Endothelial cell of umbilical vein (primary cell): ENCODE measurements around the gene KCNQ5. TPM values are rescaled to one million over a fixed set of nuclear protein-coding genes. Genes with fewer than 3 reads are reported as not detected.

Experiments
- BruUV-seq: library from RNA; stranded (reverse); fragments of 400-500 nt; replicated peaks from 2 replicates; lab custom pipeline; 2021; lab: Mats Ljungman, UMichigan
- CTCF ChIA-PET: fragments of 300-600, 350-600 bp; sonication (Branson Sonifier 250); formaldehyde crosslinking; loops from one replicate; lab custom pipeline; 2021; ENCODE audit warnings: antibody characterized with exemption, inconsistent platforms; lab: Charles Lee
- POLR2A ChIA-PET: fragments of 300-600, 350-600 bp; sonication (Branson Sonifier 250); formaldehyde crosslinking; loops from one replicate; lab custom pipeline; 2021; ENCODE audit warnings: antibody characterized with exemption, inconsistent platforms; lab: Charles Lee
- DNase-seq: peaks from one replicate; pipeline ENCODE4 v3.0.0-alpha.2; 2011; ENCODE audit warnings: low read depth, low spot score
- FAIRE-seq: peaks from 2 replicates; lab custom pipeline; 2011; peaks lifted over from hg19 to GRCh38; lab: Jason Lieb, UNC
- H2AFZ ChIP-seq: 2 replicates; pipeline ENCODE4 v1.6.0; 2012; ENCODE audit warnings: low read depth, low read length, control low read depth, inconsistent platforms
- H3K27ac ChIP-seq: 2 replicates; pipeline ENCODE4 v1.5.1; 2011; ENCODE audit warnings: low read depth, mild to moderate bottlenecking, control low read depth, low read length, moderate library complexity; ENCODE audit not compliant: insufficient read depth
- H3K27me3 ChIP-seq, 2 experiments: 2 replicates each; pipeline versions ENCODE4 v1.6.0 to v1.6.1; 2011; ENCODE audit warnings: low read length in 2 of 2, mixed read lengths in 1 of 2; ENCODE audit not compliant: control insufficient read depth in 2 of 2, insufficient read depth in 2 of 2
- H3K36me3 ChIP-seq, 2 experiments: 2 replicates in 1 of 2; 3 replicates in 1 of 2; pipeline ENCODE4 v1.5.1; 2011; ENCODE audit warnings: low read length in 2 of 2, mild to moderate bottlenecking in 1 of 2, moderate library complexity in 1 of 2; ENCODE audit not compliant: control insufficient read depth in 2 of 2, insufficient read depth in 2 of 2; ENCODE audit errors: extremely low read depth in 1 of 2
- H3K4me1 ChIP-seq: 3 replicates; pipeline ENCODE4 v1.5.1; 2011; ENCODE audit warnings: mild to moderate bottlenecking, low read length; ENCODE audit not compliant: control insufficient read depth, insufficient read depth; ENCODE audit errors: extremely low read depth
- H3K4me2 ChIP-seq: 2 replicates; pipeline ENCODE4 v1.6.1; 2011; ENCODE audit warnings: low read length, control low read depth, mixed read lengths; ENCODE audit not compliant: insufficient read depth
- H3K4me3 ChIP-seq, 3 experiments: fragments of 200-600 bp in 1 of 3; sonication (generic), shearing (Covaris generic) in 1 of 3; replicated peaks in 1 of 3; 2 replicates each; pipeline ENCODE4 v1.5.1; 2011 to 2016; ENCODE audit warnings: control low read depth in 3 of 3, low read length in 3 of 3, mild to moderate bottlenecking in 2 of 3, inconsistent platforms in 1 of 3, low read depth in 1 of 3, moderate library complexity in 1 of 3; ENCODE audit not compliant: insufficient read depth in 1 of 3
- H3K79me2 ChIP-seq: 2 replicates; pipeline ENCODE4 v1.6.0; 2012; ENCODE audit warnings: low read length, inconsistent platforms; ENCODE audit not compliant: control insufficient read depth, insufficient read depth
- H3K9ac ChIP-seq: replicated peaks from 2 replicates; pipeline ENCODE3; 2011; ENCODE audit warnings: low read length, control low read depth; ENCODE audit not compliant: insufficient read depth; ENCODE audit errors: extremely low read depth
- H3K9me1 ChIP-seq: replicated peaks from 3 replicates; pipeline ENCODE4 v1.6.0; 2011; ENCODE audit warnings: mild to moderate bottlenecking, low read length; ENCODE audit not compliant: control insufficient read depth, insufficient read depth; ENCODE audit errors: extremely low read depth
- H3K9me3 ChIP-seq: replicated peaks from 2 replicates; pipeline ENCODE4 v1.5.1; 2012; ENCODE audit warnings: low read length, inconsistent platforms; ENCODE audit not compliant: control insufficient read depth, insufficient read depth
- H4K20me1 ChIP-seq: replicated peaks from 2 replicates; pipeline ENCODE3; 2011; ENCODE audit warnings: mild to moderate bottlenecking, low read length; ENCODE audit not compliant: control insufficient read depth, insufficient read depth; ENCODE audit errors: extremely low read depth
- CTCF ChIP-seq, 2 donors: IDR thresholded peaks; 1 replicate in 1 of 2; 2 replicates in 1 of 2; pipeline ENCODE4 v1.5.1; 2011; ENCODE audit warnings: low read length in 2 of 2, mild to moderate bottlenecking in 2 of 2, moderate library complexity in 2 of 2, control low read depth in 1 of 2, inconsistent platforms in 1 of 2, low read depth in 1 of 2; ENCODE audit not compliant: insufficient read depth in 1 of 2; ENCODE audit errors: extremely low read depth in 1 of 2
- FOS ChIP-seq: IDR thresholded peaks from 2 replicates; pipeline ENCODE4 v1.6.1; 2011; ENCODE audit warnings: mild to moderate bottlenecking, low read length, moderate library complexity, borderline replicate concordance; ENCODE audit not compliant: insufficient read depth
- GATA2 ChIP-seq: IDR thresholded peaks from 2 replicates; pipeline ENCODE4 v1.7.0; 2011; ENCODE audit warnings: low read depth, mild to moderate bottlenecking, moderate library complexity, mixed read lengths, low read length; ENCODE audit not compliant: insufficient read length, insufficient read depth
- JUN ChIP-seq: IDR thresholded peaks from 2 replicates; pipeline ENCODE4 v1.6.1; 2011; ENCODE audit warnings: borderline replicate concordance, low read depth; ENCODE audit not compliant: insufficient read length, insufficient read depth
- MAX ChIP-seq: IDR thresholded peaks from 2 replicates; pipeline ENCODE4 v1.6.1; 2011; ENCODE audit not compliant: insufficient read depth, insufficient read length
- POLR2A ChIP-seq: IDR thresholded peaks from 2 replicates; pipeline ENCODE4 v1.6.1; 2012; ENCODE audit warnings: low read depth, mild to moderate bottlenecking, control low read depth, low read length
- POLR2AphosphoS5 ChIP-seq: IDR thresholded peaks from 2 replicates; pipeline ENCODE4 v1.6.1; 2012; ENCODE audit warnings: low read depth, mild to moderate bottlenecking, control low read depth, low read length, moderate library complexity; ENCODE audit not compliant: insufficient read depth
- dilution Hi-C: fragments of 300-500 bp; cut with MboI; formaldehyde crosslinking; loops from one replicate; pipeline ENCODE4 v1.15.0; 2019; ENCODE audit warnings: low sequenced_read_pairs; ENCODE audit not compliant: extremely low pct_ligation_motif_present
- intact Hi-C: fragments of 100-400 bp; cut with micrococcal nuclease; formaldehyde crosslinking; loops from one replicate; pipeline ENCODE4 v1.10.0; 2022
- polyA plus RNA-seq, 4 experiments: library from polyadenylated mRNA; depleted of rRNA in 3 of 4; stranded (reverse) in 3 of 4; unstranded in 1 of 4; fragments of >200 nt; gene quantifications; 2 replicates each; pipeline versions ENCODE4 v1.2.1 to v1.2.3, GENCODE V29; 2011 to 2012; ENCODE audit warnings: missing spikeins in 1 of 4
- total RNA-seq: library from RNA; stranded (reverse); gene quantifications from 2 replicates; pipeline ENCODE4 v1.2.3, GENCODE V29; 2021

KCNQ5 gene
- total and polyA plus RNA-seq, 2 donors (not counting 3 experiments of a cell fraction or from before 2014, with no cell fraction given) = 0.22 TPM; not detected in 1

DNA sequence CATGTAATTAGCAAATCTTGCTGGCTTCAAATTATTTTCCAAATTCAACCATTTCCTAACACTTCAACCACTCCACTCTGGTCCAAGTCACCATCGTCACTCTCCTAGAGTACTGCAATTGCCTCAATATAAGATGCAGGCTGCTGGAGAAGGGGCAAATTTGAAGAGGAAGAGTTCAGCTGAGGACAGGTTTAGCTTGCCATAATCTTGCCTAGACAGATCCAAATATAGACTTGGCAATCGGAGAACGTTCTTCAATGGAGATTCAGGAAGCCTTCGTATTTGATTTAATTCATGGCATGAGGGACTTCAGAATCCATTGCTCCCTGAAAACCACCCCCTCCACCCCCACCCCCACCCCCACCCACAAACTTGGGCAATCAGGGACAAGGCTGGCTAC lies 618.9 kb downstream of the KCNQ5 start:
- Histone ChIP-seq H3K27ac (no peak overlapping the region), H2AFZ (no peak overlapping the region), H3K79me2 (no peaks in the 10 kb centered on the region), H3K9me1 (no peaks in the 10 kb centered on the region), H4K20me1 (no peaks in the 10 kb centered on the region), H3K36me3 (no peaks in the 10 kb centered on the region), H3K9ac (no peak overlapping the region), H3K9me3 (no peaks in the 10 kb centered on the region), H3K27me3 (peaks cover 0 to 5% of the 10 kb centered on the region in 2 experiments), H3K4me3 (no peak overlapping the region), H3K4me1 (no peaks in the 10 kb centered on the region), H3K4me2 (no peak overlapping the region)
- intact Hi-C loops (no loop called here), dilution Hi-C loops (no loop called here)
- no peak for FAIRE-seq
- CTCF ChIA-PET = interaction anchor here (0.7 kb wide), 1 partner anchor 77 kb away, joined by 4 read pairs; no protein-coding TSS in a partner anchor
- BruUV-seq = no TSS peak
- POLR2A ChIA-PET = no interaction called here
- no peak for DNase-seq
- TF ChIP-seq MAX = no peak
- no peak for TF ChIP-seq POLR2A
- no peak for TF ChIP-seq CTCF (IDR thresholded peaks at IDR 0.05; ENCODE audit: extremely low read depth in 1 of 2, insufficient read depth in 1 of 2, low read depth in 1 of 2, low read length in 2 of 2)
- TF ChIP-seq POLR2AphosphoS5 = no peak
- no peak for TF ChIP-seq JUN
- TF ChIP-seq GATA2 = no peak
- TF ChIP-seq FOS = no peak
